K562 (cell line): Measurements from ENCODE around the gene FASN. TPM values are rescaled to one million over a fixed set of nuclear protein-coding genes. Genes with fewer than 3 reads are reported as not detected.

ENCODE experiments used
- ATF1 ChIP-seq, 2 experiments: fragments of 450-650 bp in 1 of 2; IDR thresholded peaks; 2 replicates each; pipeline ENCODE4 v1.6.1; 2016; ENCODE audit warnings: missing compliant biosample characterization in 1 of 2, missing genetic modification characterization in 1 of 2
- CTBP1 ChIP-seq: fragments of 450-650 bp; IDR thresholded peaks from 2 replicates; pipeline ENCODE4 v1.6.1; 2016; ENCODE audit warnings: borderline replicate concordance
- FOXA1 ChIP-seq: fragments of 450-650 bp; IDR thresholded peaks from 2 replicates; pipeline ENCODE4 v1.6.1; 2016; ENCODE audit warnings: mild to moderate bottlenecking, borderline replicate concordance
- GATAD2A ChIP-seq: fragments of 450-650 bp; IDR thresholded peaks from 2 replicates; pipeline ENCODE4 v1.6.1; 2017
- HDAC2 ChIP-seq: fragments of 450-650 bp; IDR thresholded peaks from 2 replicates; pipeline ENCODE4 v1.6.1; 2016; ENCODE audit warnings: mild to moderate bottlenecking
- HEY1 ChIP-seq: fragments of 250-450 bp; sonication (Bioruptor Pico); IDR thresholded peaks from 2 replicates; pipeline ENCODE4 v1.5.0; 2020; ENCODE audit warnings: mild to moderate bottlenecking, moderate library complexity, borderline replicate concordance
- HNRNPLL ChIP-seq: fragments of 200-400 bp; formaldehyde crosslinking; IDR thresholded peaks from 2 replicates; pipeline ENCODE4 v1.6.1; 2017; ENCODE audit warnings: low read length, low read depth, mild to moderate bottlenecking; ENCODE audit not compliant: poor library complexity, severe bottlenecking
- IRF1 ChIP-seq: sonication (generic); formaldehyde crosslinking; IDR thresholded peaks from 2 replicates; pipeline ENCODE4 v1.8.0; 2022; ENCODE audit warnings: missing genetic modification reagents, mild to moderate bottlenecking, borderline replicate concordance
- IRF2 ChIP-seq: sonication (generic); formaldehyde crosslinking; IDR thresholded peaks from 2 replicates; pipeline ENCODE4 v1.8.1; 2022; ENCODE audit warnings: mild to moderate bottlenecking, missing genetic modification reagents
- NKRF ChIP-seq: fragments of 450-650 bp; IDR thresholded peaks from 2 replicates; pipeline ENCODE4 v1.6.1; 2016; ENCODE audit warnings: borderline replicate concordance
- RAD21 ChIP-seq, 2 experiments: fragments of 250-450 bp in 1 of 2; fragments of 450-650 bp in 1 of 2; sonication (Bioruptor Pico) in 1 of 2; formaldehyde crosslinking in 1 of 2; IDR thresholded peaks in 1 of 2; conservative IDR thresholded peaks in 1 of 2; 2 replicates each; pipeline versions ENCODE4 v1.4.0 to v1.8.0; 2020 to 2022; ENCODE audit warnings: mild to moderate bottlenecking in 2 of 2, moderate library complexity in 1 of 2
- RBM15 ChIP-seq: fragments of 200-400 bp; formaldehyde crosslinking; IDR thresholded peaks from 2 replicates; pipeline ENCODE4 v1.6.1; 2018; ENCODE audit warnings: mild to moderate bottlenecking, low read length, moderate library complexity; ENCODE audit not compliant: insufficient read depth
- SETDB1 ChIP-seq: IDR thresholded peaks from one replicate; pipeline ENCODE4 v1.6.1; 2012; ENCODE audit warnings: low read length, control low read depth, inconsistent platforms
- SIN3A ChIP-seq, 2 experiments: fragments of 150-350 bp in 1 of 2; IDR thresholded peaks; 2 replicates each; pipeline ENCODE4 v1.6.1; 2011 to 2016; ENCODE audit warnings: borderline replicate concordance in 2 of 2, low read depth in 2 of 2, low read length in 2 of 2, mild to moderate bottlenecking in 2 of 2, moderate library complexity in 2 of 2; ENCODE audit not compliant: control insufficient read depth in 1 of 2
- ZBTB33 ChIP-seq: sonication (generic); formaldehyde crosslinking; IDR thresholded peaks from 2 replicates; pipeline ENCODE4 v1.8.1; 2023; ENCODE audit warnings: mild to moderate bottlenecking, missing genetic modification reagents
- ZBTB7A ChIP-seq: IDR thresholded peaks from 2 replicates; pipeline ENCODE4 v1.6.1; 2011; ENCODE audit warnings: low read depth, mild to moderate bottlenecking, low read length, moderate library complexity, borderline replicate concordance; ENCODE audit not compliant: control insufficient read depth
- ZBTB9 ChIP-seq: fragments of 450-650 bp; formaldehyde crosslinking; IDR thresholded peaks from 2 replicates; pipeline ENCODE4 v1.4.0; 2020; ENCODE audit warnings: mild to moderate bottlenecking, moderate library complexity
- ZC3H4 ChIP-seq: sonication (generic); formaldehyde crosslinking; IDR thresholded peaks from 2 replicates; pipeline ENCODE4 v1.9.0; 2021; ENCODE audit warnings: missing genetic modification reagents, borderline replicate concordance
- ZFP1 ChIP-seq: fragments of 450-650 bp; formaldehyde crosslinking; IDR thresholded peaks from 2 replicates; pipeline ENCODE4 v1.4.0; 2020; ENCODE audit warnings: mild to moderate bottlenecking, mixed read lengths
- ZNF134 ChIP-seq: fragments of 250-450 bp; sonication (Bioruptor Pico); conservative IDR thresholded peaks from 2 replicates; pipeline ENCODE4 v1.4.0; 2020
- polyA plus RNA-seq, 8 experiments: library from polyadenylated mRNA; depleted of rRNA in 4 of 8; stranded (reverse) in 5 of 8; unstranded in 3 of 8; fragments of >200 nt; fragmentation: Nextera tagmentation in 2 of 8; fragmentation: Illumina TruSeq in 1 of 8; extraction: Ambion mirVana in 2 of 8; extraction: Trizol in 1 of 8; gene quantifications; 2 replicates each; pipeline versions ENCODE4 v1.2.1 to v1.2.3, GENCODE V29; 2011 to 2014; ENCODE audit warnings: inconsistent platforms in 1 of 8, missing spikeins in 1 of 8
- total RNA-seq, 7 experiments: library from RNA; depleted of rRNA in 6 of 7; stranded (reverse); fragments of >200 nt in 6 of 7; fragmentation: Illumina TruSeq in 2 of 7; extraction: Trizol in 2 of 7; gene quantifications; 2 replicates each; pipeline versions ENCODE4 v1.2.1 to v1.2.3, GENCODE V29; 2011 to 2021; ENCODE audit warnings: low replicate concordance in 1 of 7

FASN gene
- total and polyA plus RNA-seq, 9 of the 15 experiments (the other 6 are each of a cell fraction or from before 2014, with no cell fraction given): 0.15 to 663 (median 49.9) TPM

GRCh38 chr17:82031885-82032627 is 66.0 kb downstream of the FASN start (continued):
- TF ChIP-seq NKRF (peak; percentile 88), RBM15 (no peak), ATF1 (CRISPR knock-in tag; IDR thresholded peaks at IDR 0.05) (no peak), ATF1 (tag; IDR thresholded peaks at IDR 0.05) (peak; percentile 12; the same call in 1 of the 2 replicates), ZNF134 (CRISPR knock-in tag) (no peak), ZBTB7A (peak; percentile 31; the same call in 1 of the 2 replicates), ZFP1 (CRISPR knock-in tag) (no peak), GATAD2A (0 out of 2 replicates have a peak, but pooled peaks have one; percentile 61), SIN3A (IDR thresholded peaks at IDR 0.05; ENCODE audit: borderline replicate concordance in 2 of 2, control insufficient read depth in 1 of 2, low read depth in 2 of 2, low read length in 2 of 2) (peak; percentile 39 to 56; a peak in 2 of 4 replicates), HNRNPLL (no peak), HEY1 (CRISPR knock-in tag) (no peak), ZC3H4 (CRISPR knock-in tag) (no peak), IRF2 (CRISPR knock-in tag) (no peak), HDAC2 (0 out of 2 replicates have a peak, but pooled peaks have one; percentile 50), SETDB1 (no peak), RAD21 (CRISPR knock-in tag; conservative IDR thresholded peaks at IDR 0.05 in 1 of 2, IDR thresholded peaks at IDR 0.05 in 1 of 2) (peak in 1 of 2 experiments; percentile 32; a peak in 1 of 4 replicates), FOXA1 (no peak), IRF1 (CRISPR knock-in tag) (no peak), ZBTB9 (CRISPR knock-in tag) (0 out of 2 replicates have a peak, but pooled peaks have one; percentile 66), CTBP1 (peak; percentile 83), ZBTB33 (CRISPR knock-in tag) (no peak)
